ENCODE data around the gene RBFOX1. TPM values are rescaled to one million over a fixed set of nuclear protein-coding genes. Genes with fewer than 3 reads are reported as not detected.

RBFOX1 gene
- polyA plus RNA-seq, 1 of the 3 experiments (the other 2 are of a cell fraction) = not detected

DNA sequence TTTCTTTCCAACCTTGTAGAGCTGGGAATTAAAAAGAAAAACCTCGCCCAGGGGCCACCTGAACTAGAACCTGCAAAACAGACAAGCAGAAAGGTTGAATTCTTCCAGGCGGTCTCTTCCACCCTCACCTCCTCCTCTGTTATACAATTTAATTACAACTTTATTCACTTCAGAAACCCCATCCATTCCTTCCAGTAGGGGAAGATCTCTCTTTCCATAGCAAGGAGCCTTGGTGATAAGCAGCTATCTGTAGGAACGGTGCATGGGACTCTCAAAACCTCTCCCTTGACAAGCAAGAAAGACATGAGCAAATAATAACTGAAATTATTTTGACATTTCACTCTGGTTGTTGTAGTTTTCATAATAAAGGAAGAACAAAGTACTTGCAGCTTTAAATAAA lies 176.0 kb downstream of the RBFOX1 start:
- Histone ChIP-seq H3K9me3 (no peaks in the 10 kb centered on the region), H3K79me2 (ENCODE audit: insufficient read depth) (no peaks in the 10 kb centered on the region), H2AFZ (ENCODE audit: low read depth) (no peak overlapping the region), H4K20me1 (ENCODE audit: insufficient read depth) (no peaks in the 10 kb centered on the region), H3K27ac (ENCODE audit: low read depth in 2 of 2, low read length in 1 of 2) (no peak overlapping the region), H3K4me2 (no peak overlapping the region), H3K4me3 (ENCODE audit: low read depth in 2 of 2, low read length in 1 of 2) (no peak overlapping the region), H3F3A (replicated peaks; ENCODE audit: insufficient read depth) (no peaks in the 10 kb centered on the region), H3K27me3 (ENCODE audit: insufficient read depth) (no peaks in the 10 kb centered on the region), H3K4me1 (ENCODE audit: control insufficient read depth in 1 of 2, insufficient read depth in 2 of 2, low read depth in 1 of 2, low read length in 1 of 2) (no peaks in the 10 kb centered on the region), H3K9ac (no peak overlapping the region), H3K9me2 (no peaks in the 10 kb centered on the region), H3K36me3 (replicated peaks in 1 of 2; ENCODE audit: control insufficient read depth in 1 of 2, insufficient read depth in 2 of 2, low read length in 1 of 2) (no peaks in the 10 kb centered on the region)
- POLR2A ChIA-PET = no interaction called here
- WGBS (ENCODE audit: low lambda C conversion rate) = 36% methylated on average over 3 of the region's 3 CpGs
- CTCF ChIA-PET = interaction anchor here (0.6 kb wide), 1 partner anchor 313 kb away, joined by 3 read pairs; no protein-coding TSS in a partner anchor
- TF ChIP-seq, protein P1, sequence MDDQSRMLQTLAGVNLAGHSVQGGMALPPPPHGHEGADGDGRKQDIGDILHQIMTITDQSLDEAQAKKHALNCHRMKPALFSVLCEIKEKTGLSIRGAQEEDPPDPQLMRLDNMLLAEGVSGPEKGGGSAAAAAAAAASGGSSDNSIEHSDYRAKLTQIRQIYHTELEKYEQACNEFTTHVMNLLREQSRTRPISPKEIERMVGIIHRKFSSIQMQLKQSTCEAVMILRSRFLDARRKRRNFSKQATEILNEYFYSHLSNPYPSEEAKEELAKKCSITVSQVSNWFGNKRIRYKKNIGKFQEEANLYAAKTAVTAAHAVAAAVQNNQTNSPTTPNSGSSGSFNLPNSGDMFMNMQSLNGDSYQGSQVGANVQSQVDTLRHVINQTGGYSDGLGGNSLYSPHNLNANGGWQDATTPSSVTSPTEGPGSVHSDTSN (IDR thresholded peaks at IDR 0.05) = no peak
- TF ChIP-seq FOXM1 (IDR thresholded peaks at IDR 0.05; ENCODE audit: low read depth) = no peak
- TF ChIP-seq, protein P2, sequence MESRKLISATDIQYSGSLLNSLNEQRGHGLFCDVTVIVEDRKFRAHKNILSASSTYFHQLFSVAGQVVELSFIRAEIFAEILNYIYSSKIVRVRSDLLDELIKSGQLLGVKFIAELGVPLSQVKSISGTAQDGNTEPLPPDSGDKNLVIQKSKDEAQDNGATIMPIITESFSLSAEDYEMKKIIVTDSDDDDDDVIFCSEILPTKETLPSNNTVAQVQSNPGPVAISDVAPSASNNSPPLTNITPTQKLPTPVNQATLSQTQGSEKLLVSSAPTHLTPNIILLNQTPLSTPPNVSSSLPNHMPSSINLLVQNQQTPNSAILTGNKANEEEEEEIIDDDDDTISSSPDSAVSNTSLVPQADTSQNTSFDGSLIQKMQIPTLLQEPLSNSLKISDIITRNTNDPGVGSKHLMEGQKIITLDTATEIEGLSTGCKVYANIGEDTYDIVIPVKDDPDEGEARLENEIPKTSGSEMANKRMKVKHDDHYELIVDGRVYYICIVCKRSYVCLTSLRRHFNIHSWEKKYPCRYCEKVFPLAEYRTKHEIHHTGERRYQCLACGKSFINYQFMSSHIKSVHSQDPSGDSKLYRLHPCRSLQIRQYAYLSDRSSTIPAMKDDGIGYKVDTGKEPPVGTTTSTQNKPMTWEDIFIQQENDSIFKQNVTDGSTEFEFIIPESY (IDR thresholded peaks at IDR 0.05; ENCODE audit: borderline replicate concordance, low read depth) = no peak
- TF ChIP-seq, protein P3, sequence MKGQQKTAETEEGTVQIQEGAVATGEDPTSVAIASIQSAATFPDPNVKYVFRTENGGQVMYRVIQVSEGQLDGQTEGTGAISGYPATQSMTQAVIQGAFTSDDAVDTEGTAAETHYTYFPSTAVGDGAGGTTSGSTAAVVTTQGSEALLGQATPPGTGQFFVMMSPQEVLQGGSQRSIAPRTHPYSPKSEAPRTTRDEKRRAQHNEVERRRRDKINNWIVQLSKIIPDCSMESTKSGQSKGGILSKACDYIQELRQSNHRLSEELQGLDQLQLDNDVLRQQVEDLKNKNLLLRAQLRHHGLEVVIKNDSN (IDR thresholded peaks at IDR 0.05; ENCODE audit: borderline replicate concordance, low read depth) = no peak
- TF ChIP-seq, protein P4, sequence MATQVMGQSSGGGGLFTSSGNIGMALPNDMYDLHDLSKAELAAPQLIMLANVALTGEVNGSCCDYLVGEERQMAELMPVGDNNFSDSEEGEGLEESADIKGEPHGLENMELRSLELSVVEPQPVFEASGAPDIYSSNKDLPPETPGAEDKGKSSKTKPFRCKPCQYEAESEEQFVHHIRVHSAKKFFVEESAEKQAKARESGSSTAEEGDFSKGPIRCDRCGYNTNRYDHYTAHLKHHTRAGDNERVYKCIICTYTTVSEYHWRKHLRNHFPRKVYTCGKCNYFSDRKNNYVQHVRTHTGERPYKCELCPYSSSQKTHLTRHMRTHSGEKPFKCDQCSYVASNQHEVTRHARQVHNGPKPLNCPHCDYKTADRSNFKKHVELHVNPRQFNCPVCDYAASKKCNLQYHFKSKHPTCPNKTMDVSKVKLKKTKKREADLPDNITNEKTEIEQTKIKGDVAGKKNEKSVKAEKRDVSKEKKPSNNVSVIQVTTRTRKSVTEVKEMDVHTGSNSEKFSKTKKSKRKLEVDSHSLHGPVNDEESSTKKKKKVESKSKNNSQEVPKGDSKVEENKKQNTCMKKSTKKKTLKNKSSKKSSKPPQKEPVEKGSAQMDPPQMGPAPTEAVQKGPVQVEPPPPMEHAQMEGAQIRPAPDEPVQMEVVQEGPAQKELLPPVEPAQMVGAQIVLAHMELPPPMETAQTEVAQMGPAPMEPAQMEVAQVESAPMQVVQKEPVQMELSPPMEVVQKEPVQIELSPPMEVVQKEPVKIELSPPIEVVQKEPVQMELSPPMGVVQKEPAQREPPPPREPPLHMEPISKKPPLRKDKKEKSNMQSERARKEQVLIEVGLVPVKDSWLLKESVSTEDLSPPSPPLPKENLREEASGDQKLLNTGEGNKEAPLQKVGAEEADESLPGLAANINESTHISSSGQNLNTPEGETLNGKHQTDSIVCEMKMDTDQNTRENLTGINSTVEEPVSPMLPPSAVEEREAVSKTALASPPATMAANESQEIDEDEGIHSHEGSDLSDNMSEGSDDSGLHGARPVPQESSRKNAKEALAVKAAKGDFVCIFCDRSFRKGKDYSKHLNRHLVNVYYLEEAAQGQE (IDR thresholded peaks at IDR 0.05; ENCODE audit: low read depth, low read length) = no peak
- TF ChIP-seq SMC3 (IDR thresholded peaks at IDR 0.05; ENCODE audit: low read depth, low read length) = no peak
- no peak for TF ChIP-seq FOSL2 (IDR thresholded peaks at IDR 0.05; ENCODE audit: borderline replicate concordance, low read depth)
- no peak for TF ChIP-seq CHD2 (IDR thresholded peaks at IDR 0.05; ENCODE audit: low read length, partially characterized antibody)
- TF ChIP-seq, protein P5, sequence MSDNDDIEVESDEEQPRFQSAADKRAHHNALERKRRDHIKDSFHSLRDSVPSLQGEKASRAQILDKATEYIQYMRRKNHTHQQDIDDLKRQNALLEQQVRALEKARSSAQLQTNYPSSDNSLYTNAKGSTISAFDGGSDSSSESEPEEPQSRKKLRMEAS (IDR thresholded peaks at IDR 0.05; ENCODE audit: low read depth) = no peak
- TF ChIP-seq MEF2A (IDR thresholded peaks at IDR 0.05; ENCODE audit: borderline replicate concordance, low read depth) = no peak
- TF ChIP-seq EP300 (IDR thresholded peaks at IDR 0.05; ENCODE audit: borderline replicate concordance in 1 of 2, low read depth in 1 of 2, low read length in 1 of 2) = no peak
- no peak for TF ChIP-seq ELF1 (IDR thresholded peaks at IDR 0.05)
- no peak for TF ChIP-seq TAF1 (IDR thresholded peaks at IDR 0.05; ENCODE audit: borderline replicate concordance, low read depth, low read length)
- no peak for TF ChIP-seq EZH2phosphoT487 (IDR thresholded peaks at IDR 0.05; ENCODE audit: borderline replicate concordance, low read depth)
- no peak for TF ChIP-seq RXRA (IDR thresholded peaks at IDR 0.05; ENCODE audit: borderline replicate concordance, low read depth)
- TF ChIP-seq YY1 (IDR thresholded peaks at IDR 0.05; ENCODE audit: low read depth) = no peak
- no peak for TF ChIP-seq NRF1 (IDR thresholded peaks at IDR 0.05; ENCODE audit: low read depth, low read length)
- DNase-seq = no peak

Data from SK-N-SH (cell line).